NCI-H2029 treated with DMSO at 0.1 percent for 48 hours (cell line): ENCODE results near the gene TTC7B.

Experiments
- DNase-seq: peaks from one replicate; lab custom pipeline; 2025; lab: John Stamatoyannopoulos, UW

Gene TTC7B

GRCh38 chr14:90616881-90617280, 199.3 kb downstream of the TTC7B start:
- DNase-seq: no peak

GRCh38 chr14:90616313-90616712, 199.9 kb downstream of the TTC7B start:
- no peak for DNase-seq

GRCh38 chr14:90615517-90616060, 200.6 kb downstream of the TTC7B start:
- DNase-seq: no peak

- no peak for DNase-seq
Measured at GRCh38 chr14:90614696-90615516, 201.3 kb downstream of the TTC7B start.

- no peak for DNase-seq
Measured at GRCh38 chr14:90613997-90614396, 202.2 kb downstream of the TTC7B start.

- DNase-seq: no peak
Measured at GRCh38 chr14:90613453-90613852, 202.8 kb downstream of the TTC7B start.

GRCh38 chr14:90612801-90613200, 203.4 kb downstream of the TTC7B start:
- no peak for DNase-seq

GRCh38 chr14:90611936-90612335, 204.3 kb downstream of the TTC7B start:
- no peak for DNase-seq

GRCh38 chr14:90611501-90611900, 204.7 kb downstream of the TTC7B start:
- DNase-seq: no peak

GRCh38 chr14:90610346-90611040, 205.7 kb downstream of the TTC7B start:
- no peak for DNase-seq

- no peak for DNase-seq
Measured at GRCh38 chr14:90609376-90609775, 206.9 kb downstream of the TTC7B start.

- DNase-seq: no peak
Measured at GRCh38 chr14:90608929-90609341, 207.3 kb downstream of the TTC7B start.

GRCh38 chr14:90608281-90608680, 207.9 kb downstream of the TTC7B start:
- no peak for DNase-seq

- no peak for DNase-seq
Measured at GRCh38 chr14:90607141-90607540, 209.1 kb downstream of the TTC7B start.

GRCh38 chr14:90606434-90606833, 209.8 kb downstream of the TTC7B start:
- no peak for DNase-seq

GRCh38 chr14:90605430-90605829, 210.8 kb downstream of the TTC7B start:
- DNase-seq: no peak

GRCh38 chr14:90604356-90604755, 211.9 kb downstream of the TTC7B start:
- no peak for DNase-seq

GRCh38 chr14:90603841-90604240, 212.4 kb downstream of the TTC7B start:
- DNase-seq: no peak

- DNase-seq: no peak
Measured at GRCh38 chr14:90603336-90603735, 212.9 kb downstream of the TTC7B start.

- DNase-seq: no peak
Measured at GRCh38 chr14:90602088-90602687, 214.0 kb downstream of the TTC7B start.

GRCh38 chr14:90601563-90601962, 214.7 kb downstream of the TTC7B start:
- no peak for DNase-seq

GRCh38 chr14:90600619-90601018, 215.6 kb downstream of the TTC7B start:
- no peak for DNase-seq
